Nephron progenitor cell (in vitro differentiated cells): ENCODE measurements around the gene PRUNE1.

Experiments used
- DNase-seq: peaks from one replicate; pipeline ENCODE4 v3.0.0; 2021
- H3K27ac Mint-ChIP-seq: 2 replicates; pipeline ENCODE4 v1.8.0; 2021; ENCODE audit warnings: mild to moderate bottlenecking, moderate library complexity, mixed read lengths
- H3K27me3 Mint-ChIP-seq: 2 replicates; pipeline ENCODE4 v1.8.0; 2021; ENCODE audit warnings: mild to moderate bottlenecking, low read depth, mixed read lengths; ENCODE audit not compliant: poor library complexity
- H3K36me3 Mint-ChIP-seq: 2 replicates; pipeline ENCODE4 v1.8.0; 2021; ENCODE audit warnings: low read depth, mixed read lengths
- H3K4me1 Mint-ChIP-seq: 2 replicates; pipeline ENCODE4 v1.8.0; 2021; ENCODE audit warnings: mixed read lengths
- H3K4me3 Mint-ChIP-seq: 2 replicates; pipeline ENCODE4 v1.8.0; 2021; ENCODE audit warnings: mild to moderate bottlenecking, moderate library complexity, mixed read lengths
- H3K9me3 Mint-ChIP-seq: 2 replicates; pipeline ENCODE4 v1.8.0; 2021; ENCODE audit warnings: mild to moderate bottlenecking, moderate library complexity, mixed read lengths
- TF ChIP-seq, protein P1 (sequence below): fragments of 200-600 bp; sonication (generic); IDR thresholded peaks from 2 replicates; pipeline ENCODE4 v1.5.0; 2021; ENCODE audit warnings: antibody characterized with exemption

The PRUNE1 gene

DNA sequence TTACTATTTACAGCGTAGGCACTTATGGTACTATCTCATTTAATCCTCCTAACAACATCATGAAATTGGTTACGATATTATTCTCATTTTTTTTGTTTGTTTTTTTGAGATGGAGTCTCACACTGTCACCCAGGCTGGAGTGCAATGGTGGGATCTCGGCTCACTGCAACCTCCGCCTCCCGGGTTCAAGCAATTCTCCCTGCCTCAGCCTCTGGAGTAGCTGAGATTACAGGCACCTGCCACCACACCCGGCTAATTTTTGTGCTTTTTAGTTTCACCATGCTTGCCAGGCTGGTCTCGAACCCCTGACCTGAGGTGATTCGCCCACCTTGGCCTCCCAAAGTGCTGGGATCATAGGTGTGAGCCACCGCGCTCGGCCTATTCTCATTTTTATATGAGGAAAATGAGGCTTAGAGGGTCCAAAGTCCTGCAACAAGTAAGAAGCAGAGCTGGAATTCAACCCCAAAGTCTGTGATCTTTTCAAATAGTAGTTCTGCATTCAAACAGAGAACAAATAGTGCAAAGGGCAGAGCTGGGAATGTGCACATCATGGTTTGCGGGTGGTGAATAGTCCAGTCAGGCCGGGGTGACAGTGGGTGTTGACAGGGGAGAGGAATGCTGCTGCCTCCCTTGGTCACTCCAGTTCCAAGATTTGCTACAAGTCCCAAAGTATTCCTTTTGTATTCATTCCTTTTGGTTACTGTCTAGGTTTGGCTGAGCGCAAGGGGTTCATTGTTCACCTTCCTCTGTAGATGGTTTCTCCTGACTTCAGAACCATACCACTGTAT, 4.6 kb downstream of the PRUNE1 start:
- TF ChIP-seq, protein P1, sequence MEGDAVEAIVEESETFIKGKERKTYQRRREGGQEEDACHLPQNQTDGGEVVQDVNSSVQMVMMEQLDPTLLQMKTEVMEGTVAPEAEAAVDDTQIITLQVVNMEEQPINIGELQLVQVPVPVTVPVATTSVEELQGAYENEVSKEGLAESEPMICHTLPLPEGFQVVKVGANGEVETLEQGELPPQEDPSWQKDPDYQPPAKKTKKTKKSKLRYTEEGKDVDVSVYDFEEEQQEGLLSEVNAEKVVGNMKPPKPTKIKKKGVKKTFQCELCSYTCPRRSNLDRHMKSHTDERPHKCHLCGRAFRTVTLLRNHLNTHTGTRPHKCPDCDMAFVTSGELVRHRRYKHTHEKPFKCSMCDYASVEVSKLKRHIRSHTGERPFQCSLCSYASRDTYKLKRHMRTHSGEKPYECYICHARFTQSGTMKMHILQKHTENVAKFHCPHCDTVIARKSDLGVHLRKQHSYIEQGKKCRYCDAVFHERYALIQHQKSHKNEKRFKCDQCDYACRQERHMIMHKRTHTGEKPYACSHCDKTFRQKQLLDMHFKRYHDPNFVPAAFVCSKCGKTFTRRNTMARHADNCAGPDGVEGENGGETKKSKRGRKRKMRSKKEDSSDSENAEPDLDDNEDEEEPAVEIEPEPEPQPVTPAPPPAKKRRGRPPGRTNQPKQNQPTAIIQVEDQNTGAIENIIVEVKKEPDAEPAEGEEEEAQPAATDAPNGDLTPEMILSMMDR: no peak
- Mint-ChIP-seq H3K27me3 (peaks cover 6% of the 10 kb centered on the region), H3K9me3 (no peaks in the 10 kb centered on the region), H3K4me3 (no peak overlapping the region), H3K4me1 (peaks cover 48% of the 10 kb centered on the region), H3K36me3 (peaks cover 2% of the 10 kb centered on the region), H3K27ac (peak overlapping the region; percentile 91)
- no peak for DNase-seq

DNA sequence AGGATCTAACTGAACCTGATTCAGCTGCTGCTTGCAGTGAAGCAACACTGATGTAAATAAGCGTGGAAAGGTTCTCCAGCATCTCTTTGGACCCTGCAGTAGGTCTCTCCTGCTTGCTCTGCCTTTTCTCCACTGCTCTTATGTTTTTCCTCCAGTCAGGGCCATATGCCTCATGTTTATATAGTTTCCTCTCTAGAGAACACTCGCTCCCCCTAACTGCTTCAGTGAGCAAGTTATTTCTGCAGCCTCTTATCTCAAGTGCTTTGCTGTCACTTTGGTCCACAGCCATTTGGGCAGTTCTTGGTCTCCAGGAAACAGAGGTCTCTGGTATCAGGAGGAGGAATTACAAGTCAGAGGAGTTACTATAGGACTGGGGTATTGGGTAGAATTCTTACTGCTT, 5.3 kb downstream of the PRUNE1 start:
- DNase-seq: no peak
- peaks cover 42% of the 10 kb centered on the region for H3K4me1 Mint-ChIP-seq
- peaks cover 6% of the 10 kb centered on the region for H3K27me3 Mint-ChIP-seq
- H3K36me3 Mint-ChIP-seq: peaks cover 8% of the 10 kb centered on the region
- H3K9me3 Mint-ChIP-seq: no peaks in the 10 kb centered on the region
- no peak overlapping the region for H3K4me3 Mint-ChIP-seq
- H3K27ac Mint-ChIP-seq: peak overlapping the region; percentile 91
- TF ChIP-seq, protein P1: no peak

DNA sequence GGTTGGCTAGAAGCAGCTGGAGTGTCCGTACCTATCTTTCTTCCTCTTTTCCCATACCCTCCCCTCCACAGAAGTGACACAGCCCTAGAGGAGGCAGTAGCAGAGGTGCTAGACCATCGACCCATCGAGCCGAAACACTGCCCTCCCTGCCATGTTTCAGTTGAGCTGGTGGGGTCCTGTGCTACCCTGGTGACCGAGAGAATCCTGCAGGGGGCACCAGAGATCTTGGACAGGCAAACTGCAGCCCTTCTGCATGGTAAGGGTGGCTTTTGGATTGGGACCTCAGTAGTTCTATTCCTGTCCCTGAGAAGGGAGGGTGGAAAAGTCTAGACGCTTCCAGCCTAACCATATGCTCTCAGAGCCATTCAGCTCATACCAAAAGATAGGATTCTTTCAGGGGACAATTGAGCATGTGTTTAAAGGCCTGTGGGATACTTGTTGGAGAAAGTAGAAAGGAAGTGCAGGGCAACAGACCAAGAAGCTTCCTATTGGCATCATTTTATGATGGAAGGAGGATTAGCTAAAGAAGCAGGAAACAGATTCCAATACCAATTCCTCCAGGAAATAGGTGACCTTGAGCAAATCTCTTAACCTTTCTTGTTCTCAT, 16.4 kb downstream of the PRUNE1 start:
- peak; percentile 79 for DNase-seq
- H3K27ac Mint-ChIP-seq: no peak overlapping the region
- no peaks in the 10 kb centered on the region for H3K4me1 Mint-ChIP-seq
- no peaks in the 10 kb centered on the region for H3K27me3 Mint-ChIP-seq
- no peaks in the 10 kb centered on the region for H3K9me3 Mint-ChIP-seq
- H3K4me3 Mint-ChIP-seq: no peak overlapping the region
- H3K36me3 Mint-ChIP-seq: peaks cover 65% of the 10 kb centered on the region
- TF ChIP-seq, protein P1: peak; percentile 59

DNA sequence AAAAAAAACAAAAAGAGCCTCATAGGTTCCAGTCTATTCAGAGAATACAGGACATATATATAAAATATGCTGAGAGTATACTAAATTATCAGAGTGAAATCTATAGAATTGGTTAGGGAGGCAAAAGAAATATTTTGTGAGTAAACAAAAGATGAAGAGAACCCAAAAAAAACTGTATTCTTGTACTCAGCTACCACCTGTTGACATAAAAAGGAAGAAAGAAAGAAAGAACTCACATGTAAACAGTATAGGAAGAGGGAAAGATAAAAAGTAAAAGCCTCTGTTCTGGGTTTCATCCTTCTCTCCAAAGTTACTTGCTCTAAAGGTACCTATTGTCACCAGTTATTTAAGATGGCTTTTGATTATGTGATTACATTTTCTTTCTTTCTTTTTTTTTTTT, 18.2 kb downstream of the PRUNE1 start:
- DNase-seq: no peak
- H3K9me3 Mint-ChIP-seq: no peaks in the 10 kb centered on the region
- H3K27ac Mint-ChIP-seq: no peak overlapping the region
- peaks cover 67% of the 10 kb centered on the region for H3K36me3 Mint-ChIP-seq
- no peaks in the 10 kb centered on the region for H3K27me3 Mint-ChIP-seq
- H3K4me1 Mint-ChIP-seq: no peaks in the 10 kb centered on the region
- no peak overlapping the region for H3K4me3 Mint-ChIP-seq
- TF ChIP-seq, protein P1: no peak

DNA sequence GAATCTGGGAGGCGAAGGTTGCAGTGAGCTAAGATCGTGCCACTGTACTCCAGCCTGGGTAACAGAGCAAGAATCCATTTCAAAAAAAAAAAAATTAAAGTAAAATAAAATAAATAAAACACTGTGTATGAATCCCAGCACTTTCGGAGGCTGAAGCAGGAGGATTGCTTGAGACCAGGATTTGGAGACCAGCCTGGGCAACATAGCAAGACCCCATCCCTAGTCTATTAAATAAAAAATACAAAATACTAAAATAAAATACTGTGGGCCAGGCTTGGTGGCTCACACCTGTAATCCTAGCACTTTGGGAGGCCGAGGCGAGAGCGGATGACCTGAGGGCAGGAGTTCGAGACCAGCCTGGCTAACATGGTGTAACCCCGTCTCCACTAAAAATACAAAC, 23.9 kb downstream of the PRUNE1 start:
- Mint-ChIP-seq H3K27me3 (no peaks in the 10 kb centered on the region), H3K4me1 (no peaks in the 10 kb centered on the region), H3K4me3 (no peak overlapping the region), H3K9me3 (no peaks in the 10 kb centered on the region), H3K36me3 (peaks cover 61% of the 10 kb centered on the region), H3K27ac (no peak overlapping the region)
- TF ChIP-seq, protein P1: no peak
- no peak for DNase-seq

DNA sequence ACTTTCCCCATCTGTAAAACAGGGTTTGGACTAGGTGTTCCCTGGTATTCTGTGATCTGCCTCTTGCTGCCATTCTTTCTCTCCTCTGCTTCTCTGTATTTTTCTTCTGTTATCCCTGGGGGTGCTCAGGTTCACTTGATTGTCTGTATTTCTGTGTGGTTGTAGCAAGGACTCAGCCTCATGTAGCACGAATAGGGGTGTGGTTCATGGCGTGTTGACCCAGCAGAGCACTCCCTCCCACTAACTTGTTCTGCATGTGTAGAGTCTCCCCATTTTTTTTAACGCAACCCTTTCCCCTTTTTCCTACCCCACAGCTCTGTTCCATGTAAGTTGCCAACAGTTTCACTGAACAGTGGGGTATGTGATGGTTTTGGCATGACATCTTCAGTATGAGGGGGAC, 26.9 kb downstream of the PRUNE1 start:
- H3K27me3 Mint-ChIP-seq: no peaks in the 10 kb centered on the region
- DNase-seq: no peak
- H3K36me3 Mint-ChIP-seq: peaks cover 40% of the 10 kb centered on the region
- no peaks in the 10 kb centered on the region for H3K9me3 Mint-ChIP-seq
- H3K27ac Mint-ChIP-seq: peak overlapping the region; percentile 44
- TF ChIP-seq, protein P1: no peak
- no peak overlapping the region for H3K4me3 Mint-ChIP-seq
- H3K4me1 Mint-ChIP-seq: no peaks in the 10 kb centered on the region
